Nephron (organoid): ENCODE results near the gene ROBO3.

Experiments used
- H3K27ac Mint-ChIP-seq, 3 experiments: 2 replicates each; pipeline ENCODE4 v1.8.0; 2020; ENCODE audit warnings: mixed read lengths in 3 of 3, mild to moderate bottlenecking in 2 of 3, moderate library complexity in 1 of 3
- H3K27me3 Mint-ChIP-seq: 2 replicates; pipeline ENCODE4 v1.8.0; 2021; ENCODE audit warnings: low read depth, mild to moderate bottlenecking, moderate library complexity, mixed read lengths
- H3K36me3 Mint-ChIP-seq: 2 replicates; pipeline ENCODE4 v1.8.0; 2020; ENCODE audit warnings: low read depth, mixed read lengths
- H3K4me1 Mint-ChIP-seq: 2 replicates; pipeline ENCODE4 v1.8.0; 2020; ENCODE audit warnings: mixed read lengths
- H3K4me3 Mint-ChIP-seq, 3 experiments: 2 replicates each; pipeline ENCODE4 v1.8.0; 2020; ENCODE audit warnings: mild to moderate bottlenecking in 3 of 3, mixed read lengths in 3 of 3, moderate library complexity in 2 of 3
- H3K9me3 Mint-ChIP-seq: 2 replicates; pipeline ENCODE4 v1.8.0; 2020; ENCODE audit warnings: mixed read lengths
- CTCF ChIP-seq, 3 experiments: fragments of 200-600 bp; sonication (generic); IDR thresholded peaks; one replicate each; pipeline ENCODE4 v1.5.0; 2021; ENCODE audit warnings: antibody characterized with exemption in 3 of 3; ENCODE audit not compliant: unreplicated experiment in 3 of 3

Gene ROBO3

GRCh38 chr11:124879493-124880289 lies 14.5 kb downstream of the ROBO3 start:
- Mint-ChIP-seq H3K27ac (peak overlapping the region in 1 of 3 experiments; percentile 19), H3K9me3 (no peaks in the 10 kb centered on the region), H3K27me3 (peaks cover 22% of the 10 kb centered on the region), H3K4me3 (no peak overlapping the region), H3K36me3 (no peaks in the 10 kb centered on the region), H3K4me1 (peaks cover 29% of the 10 kb centered on the region)
- no peak for TF ChIP-seq CTCF (IDR thresholded peaks at IDR 0.05; ENCODE audit: unreplicated experiment in 3 of 3)

GRCh38 chr11:124880290-124880611 lies 15.0 kb downstream of the ROBO3 start:
- H3K27ac Mint-ChIP-seq, result peak overlapping the region in 1 of 3 experiments; percentile 19
- H3K9me3 Mint-ChIP-seq, result no peaks in the 10 kb centered on the region
- H3K4me1 Mint-ChIP-seq, result peaks cover 29% of the 10 kb centered on the region
- peaks cover 16% of the 10 kb centered on the region for H3K27me3 Mint-ChIP-seq
- no peak for TF ChIP-seq CTCF (IDR thresholded peaks at IDR 0.05; ENCODE audit: unreplicated experiment in 3 of 3)
- H3K36me3 Mint-ChIP-seq, result no peaks in the 10 kb centered on the region
- no peak overlapping the region for H3K4me3 Mint-ChIP-seq

- no peak for TF ChIP-seq CTCF (IDR thresholded peaks at IDR 0.05; ENCODE audit: unreplicated experiment in 3 of 3)
- Mint-ChIP-seq H3K9me3 (no peaks in the 10 kb centered on the region), H3K36me3 (no peaks in the 10 kb centered on the region), H3K4me3 (peak overlapping the region in 1 of 3 experiments; percentile 14), H3K27me3 (peaks cover 9% of the 10 kb centered on the region), H3K27ac (no peak overlapping the region), H3K4me1 (peaks cover 29% of the 10 kb centered on the region)
Measured at GRCh38 chr11:124880958-124881357, 15.7 kb downstream of the ROBO3 start.

- Mint-ChIP-seq H3K27me3 (peaks cover 4% of the 10 kb centered on the region), H3K9me3 (no peaks in the 10 kb centered on the region), H3K4me1 (peaks cover 29% of the 10 kb centered on the region), H3K36me3 (no peaks in the 10 kb centered on the region), H3K4me3 (peak overlapping the region in 1 of 3 experiments; percentile 23), H3K27ac (peak overlapping the region; percentile 41 to 71 (median 56))
- TF ChIP-seq CTCF (IDR thresholded peaks at IDR 0.05; ENCODE audit: unreplicated experiment in 3 of 3), result no peak
Measured at GRCh38 chr11:124882339-124883071, 17.3 kb downstream of the ROBO3 start.

- H3K4me1 Mint-ChIP-seq, result peaks cover 43% of the 10 kb centered on the region
- TF ChIP-seq CTCF (IDR thresholded peaks at IDR 0.05; ENCODE audit: unreplicated experiment in 3 of 3), result no peak
- H3K9me3 Mint-ChIP-seq, result no peaks in the 10 kb centered on the region
- no peak overlapping the region for H3K4me3 Mint-ChIP-seq
- H3K27me3 Mint-ChIP-seq, result peaks cover 10% of the 10 kb centered on the region
- peak overlapping the region in 1 of 3 experiments; percentile 37 for H3K27ac Mint-ChIP-seq
- H3K36me3 Mint-ChIP-seq, result no peaks in the 10 kb centered on the region
Measured at GRCh38 chr11:124884340-124884739, 19.1 kb downstream of the ROBO3 start.
